HG02943 (cell line): ENCODE measurements around the gene CIDEA.
"Not testable (repeated sequence)": the region's sequence is repeated elsewhere in the genome, so short reads cannot be mapped to it uniquely, and the experiment has no call there.

ENCODE experiments used
- ATAC-seq: cut with Tn5 transposase; IDR thresholded peaks from one replicate; pipeline ENCODE4 v1.9.1; 2021; ENCODE audit warnings: mild to moderate bottlenecking, low read depth, moderate library complexity; ENCODE audit not compliant: unreplicated experiment

The CIDEA gene

DNA sequence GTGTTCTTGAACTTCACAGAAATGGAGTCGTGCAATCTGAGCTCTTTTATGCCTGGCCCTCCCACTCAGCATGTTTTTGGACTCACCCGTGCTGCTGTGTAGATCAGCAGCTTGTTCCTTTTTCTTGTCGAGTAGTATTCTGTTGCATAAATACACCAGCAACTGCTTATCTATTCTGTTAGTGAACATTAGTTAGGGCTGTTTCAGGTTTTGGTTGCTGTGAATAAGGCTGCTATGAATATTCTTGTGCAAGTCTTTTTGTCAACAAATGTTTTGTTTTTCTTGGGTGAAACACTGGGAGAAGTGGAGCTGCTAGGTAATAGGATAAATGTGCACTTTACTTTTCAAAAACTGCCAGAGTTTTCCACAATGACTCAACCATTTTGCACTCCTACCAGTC is 15.3 kb upstream of the CIDEA start:
- no peak for ATAC-seq

DNA sequence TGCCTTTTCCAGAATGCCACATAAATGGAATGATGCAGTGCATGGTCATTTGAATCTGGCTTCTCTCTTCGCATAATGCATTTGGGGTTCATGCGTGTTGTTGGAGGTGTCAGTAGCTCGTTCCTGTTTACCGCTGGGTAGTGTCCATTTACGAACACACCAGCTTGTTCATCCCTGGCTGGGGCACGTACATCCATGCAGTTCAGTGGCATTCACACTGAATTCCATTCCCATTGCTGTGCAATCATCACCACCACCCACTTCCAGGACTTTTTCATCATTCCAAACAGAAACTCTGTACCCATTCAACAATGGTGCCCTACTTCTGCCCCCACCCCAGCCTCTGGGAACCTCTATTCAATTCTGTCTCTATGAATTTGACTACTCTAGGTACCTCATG is 14.7 kb upstream of the CIDEA start:
- ATAC-seq = no peak

DNA sequence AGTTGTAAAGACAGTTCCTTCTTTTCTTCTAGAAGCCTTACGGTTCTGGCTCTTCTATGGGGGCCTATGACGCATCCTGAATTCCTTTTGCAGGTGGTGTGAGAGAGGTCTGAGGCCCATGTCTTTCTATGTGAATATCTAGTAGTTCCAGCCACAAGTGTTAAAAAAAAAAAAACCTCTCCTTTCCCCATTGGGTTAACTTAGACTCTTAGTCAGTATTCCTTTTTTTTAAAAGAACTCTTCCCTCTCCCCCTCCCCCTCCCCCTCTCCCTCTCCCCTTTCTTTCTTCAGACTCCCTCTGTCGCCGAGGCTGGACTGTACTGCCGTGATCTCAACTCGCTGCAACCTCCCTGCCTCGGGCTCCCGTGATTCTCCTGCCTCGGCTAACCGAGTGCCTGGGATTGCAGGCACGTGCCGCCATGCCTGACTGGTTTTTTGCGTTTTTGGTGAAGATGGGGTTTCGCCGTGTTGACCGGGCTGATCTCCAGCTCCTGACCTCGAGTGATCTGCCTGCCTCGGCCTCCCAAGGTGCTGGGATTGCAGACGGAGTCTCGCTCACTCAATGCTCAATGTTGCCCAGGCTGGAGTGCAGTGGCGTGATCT is 11.4 kb upstream of the CIDEA start:
- no peak for ATAC-seq

DNA sequence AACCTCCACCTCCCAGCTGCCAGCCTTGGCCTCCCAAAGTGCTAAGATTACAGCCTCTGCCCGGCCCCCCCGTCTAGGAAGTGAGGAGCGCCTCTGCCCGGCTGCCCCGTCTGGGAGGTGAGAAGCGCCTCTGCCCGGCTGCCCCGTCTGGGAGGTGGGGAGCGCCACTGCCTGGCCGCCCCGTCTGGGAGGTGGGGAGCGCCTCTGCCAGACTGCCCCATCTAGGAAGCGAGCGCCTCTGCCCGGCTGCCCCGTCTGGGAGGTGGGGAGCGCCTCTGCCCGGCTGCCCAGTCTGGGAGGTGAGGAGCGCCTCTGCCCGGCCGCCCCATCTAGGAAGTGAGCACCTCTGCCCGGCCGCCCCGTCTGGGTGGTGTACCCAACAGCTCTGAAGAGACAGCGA is 10.9 kb upstream of the CIDEA start:
- ATAC-seq = not testable (repeated sequence)

DNA sequence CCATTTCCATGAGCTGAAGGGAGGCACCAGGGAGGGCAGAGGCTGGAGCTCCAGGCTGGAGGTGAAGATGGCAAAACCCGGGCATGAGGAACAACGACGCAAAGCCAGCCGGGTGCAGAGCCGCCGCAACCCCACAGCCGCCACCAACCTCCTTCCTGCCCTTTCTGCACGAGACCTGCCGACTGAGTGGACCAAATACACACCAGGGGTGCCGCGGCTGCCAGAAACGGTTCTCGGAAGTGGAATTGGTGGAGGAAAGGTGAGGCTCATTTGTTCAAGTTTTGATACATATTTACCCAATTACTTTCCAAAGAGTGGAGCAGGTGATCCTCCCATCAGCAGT is 8.4 kb upstream of the CIDEA start:
- no peak for ATAC-seq

DNA sequence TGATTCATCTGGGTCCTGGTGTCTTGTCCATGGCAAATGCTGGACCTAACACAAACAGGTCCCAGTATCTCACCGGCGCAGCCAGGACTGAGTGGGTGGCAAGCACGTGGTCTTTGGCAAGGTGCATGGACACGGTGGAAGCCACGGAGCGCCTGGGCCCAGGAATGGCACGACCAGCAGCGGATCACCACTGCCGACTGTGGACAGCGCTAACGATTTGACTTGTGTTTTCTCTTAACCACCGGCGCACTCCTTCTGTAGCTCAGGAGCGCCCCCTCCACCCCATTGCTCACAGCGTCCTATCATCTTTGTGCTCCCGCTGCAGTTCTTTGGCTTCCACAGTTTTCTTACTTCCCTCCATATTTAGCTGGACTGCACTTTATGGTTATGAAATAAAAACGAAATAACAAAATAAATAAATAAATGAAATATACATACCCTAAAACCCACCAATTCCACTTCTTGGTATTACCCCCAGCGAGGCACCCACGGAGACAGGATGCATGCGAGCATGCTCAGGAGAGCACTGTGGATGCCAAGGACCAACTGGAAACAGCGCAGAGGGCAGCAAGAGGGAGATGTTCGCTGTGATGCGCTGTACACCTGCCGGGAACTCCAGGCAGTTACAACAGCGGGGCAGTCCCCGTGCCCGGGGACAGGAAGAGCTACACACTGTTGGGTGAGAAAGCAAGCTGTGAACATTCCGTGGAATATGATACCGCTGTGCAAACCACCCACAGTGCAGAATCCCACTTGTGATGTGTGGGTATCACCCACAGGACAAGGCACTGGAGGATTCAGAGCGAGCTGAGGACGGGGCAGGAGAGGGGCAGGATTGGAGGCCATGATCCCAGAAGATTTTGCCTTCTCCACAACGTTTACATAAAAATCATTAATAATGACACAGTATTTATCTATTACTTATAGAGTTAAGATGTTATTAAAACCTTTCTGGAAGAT is 7.0 kb upstream of the CIDEA start:
- no peak for ATAC-seq

DNA sequence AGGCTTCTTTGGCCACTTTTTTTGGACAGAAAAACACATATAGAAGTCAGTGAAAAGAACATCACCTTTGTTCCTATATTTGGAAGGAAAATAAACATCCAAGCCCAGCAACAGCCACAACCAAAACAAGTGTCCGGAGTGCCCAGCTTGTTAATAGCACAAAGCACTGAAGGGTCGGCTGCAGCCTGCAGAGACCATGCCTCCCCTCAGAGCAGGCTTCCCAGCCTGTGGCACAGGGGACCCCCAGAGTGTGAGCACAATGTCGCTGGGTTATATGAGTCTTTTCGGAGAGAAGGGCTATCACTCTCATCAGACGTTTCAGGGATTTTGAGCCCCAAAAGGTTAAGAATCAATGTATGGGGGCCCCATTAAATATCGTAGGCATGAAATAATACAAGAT is 6.2 kb upstream of the CIDEA start:
- no peak for ATAC-seq

DNA sequence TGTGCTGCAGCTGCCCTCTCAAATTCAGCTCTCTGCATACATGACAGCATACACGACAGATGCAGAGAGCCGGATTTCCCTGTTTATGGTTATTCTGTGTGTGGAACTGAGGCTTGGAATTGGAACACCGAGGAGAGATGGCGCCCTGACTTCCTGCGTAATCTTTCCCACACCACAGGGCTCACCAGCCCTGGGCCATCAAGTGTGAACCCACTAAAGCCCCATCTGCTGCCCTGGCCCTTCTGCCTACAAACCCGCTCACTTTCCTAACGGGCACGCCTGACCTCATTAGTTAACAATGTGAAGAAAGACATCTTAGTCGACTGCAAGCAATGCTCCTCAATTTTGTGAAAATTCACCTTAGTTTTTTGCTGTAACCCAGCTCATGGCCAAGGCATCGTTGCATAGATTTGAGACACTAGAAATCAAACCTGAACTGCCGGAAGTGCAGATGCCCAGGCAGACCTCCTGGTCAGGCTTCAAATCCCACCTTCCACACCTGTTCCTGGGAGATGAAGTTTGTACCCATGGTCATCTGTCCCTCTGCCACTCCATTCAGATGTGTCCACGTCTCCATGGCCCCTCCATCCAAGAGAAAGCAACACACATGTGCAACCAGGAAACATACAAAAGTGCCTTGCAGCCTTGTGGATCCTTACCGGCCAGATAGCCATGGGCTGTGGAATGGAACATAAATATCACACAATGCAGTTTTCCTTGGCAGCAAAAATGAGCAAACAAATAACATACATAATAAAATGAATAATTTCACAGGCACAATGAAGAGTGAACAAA is 5.0 kb upstream of the CIDEA start:
- no peak for ATAC-seq

DNA sequence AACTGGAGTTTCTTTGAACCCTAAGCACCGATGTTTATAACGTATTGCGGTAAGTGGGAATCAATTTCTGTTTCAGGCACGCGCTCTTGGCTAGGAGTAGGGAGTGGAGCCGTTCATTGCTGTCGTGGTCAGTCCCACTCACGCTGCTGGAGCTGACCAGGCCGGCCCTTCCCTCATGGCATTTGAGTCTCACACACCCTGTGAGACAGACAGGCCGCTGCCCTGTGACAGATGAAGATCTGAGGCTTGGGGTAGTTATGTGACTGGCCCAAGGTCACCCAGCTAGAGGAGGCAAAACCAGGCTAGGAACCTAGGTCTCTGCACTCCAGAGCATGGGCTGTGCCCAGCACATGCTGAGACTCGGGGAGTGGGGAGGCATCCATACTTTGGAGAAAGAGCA is 2.9 kb upstream of the CIDEA start:
- ATAC-seq = no peak

DNA sequence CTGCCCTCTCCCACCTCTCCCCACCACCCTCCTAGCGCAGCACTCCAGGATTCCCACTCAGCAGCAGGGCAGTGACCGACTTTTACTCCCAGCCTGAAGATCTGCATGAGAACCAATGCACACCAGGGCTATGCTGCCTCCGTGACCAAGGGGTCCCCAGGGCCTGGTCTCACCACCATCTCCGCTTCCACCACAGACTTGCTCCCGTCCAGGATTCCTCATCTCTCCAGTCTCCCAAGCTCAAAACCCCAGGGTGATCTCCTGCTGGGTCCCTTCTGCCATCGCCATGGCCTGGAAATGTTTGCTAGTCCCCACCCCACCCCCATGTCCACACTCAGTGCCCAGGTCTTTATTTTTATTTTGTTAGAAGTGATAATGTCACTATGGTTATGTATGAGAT is 2.1 kb upstream of the CIDEA start:
- ATAC-seq = no peak

DNA sequence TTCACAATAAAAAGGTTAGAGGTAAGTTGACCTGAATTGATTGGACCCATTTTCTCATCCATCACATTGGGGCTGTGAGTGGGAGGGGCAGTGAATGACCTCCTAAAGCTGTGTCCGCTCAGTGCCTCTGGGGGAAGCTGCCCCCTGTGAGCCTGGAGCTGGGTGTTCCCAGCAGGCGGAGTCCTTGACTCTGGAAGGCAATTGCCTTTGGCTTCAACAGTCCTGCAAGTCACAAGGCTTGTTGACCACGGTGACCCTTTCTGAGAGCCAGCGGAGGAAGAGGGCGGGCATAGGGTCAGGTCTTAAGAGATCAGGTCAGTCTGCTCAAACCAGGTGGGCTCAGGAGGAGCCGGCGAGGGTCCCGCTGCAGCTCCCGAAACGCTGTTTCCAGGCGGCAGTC is 1.1 kb upstream of the CIDEA start:
- ATAC-seq = no peak

DNA sequence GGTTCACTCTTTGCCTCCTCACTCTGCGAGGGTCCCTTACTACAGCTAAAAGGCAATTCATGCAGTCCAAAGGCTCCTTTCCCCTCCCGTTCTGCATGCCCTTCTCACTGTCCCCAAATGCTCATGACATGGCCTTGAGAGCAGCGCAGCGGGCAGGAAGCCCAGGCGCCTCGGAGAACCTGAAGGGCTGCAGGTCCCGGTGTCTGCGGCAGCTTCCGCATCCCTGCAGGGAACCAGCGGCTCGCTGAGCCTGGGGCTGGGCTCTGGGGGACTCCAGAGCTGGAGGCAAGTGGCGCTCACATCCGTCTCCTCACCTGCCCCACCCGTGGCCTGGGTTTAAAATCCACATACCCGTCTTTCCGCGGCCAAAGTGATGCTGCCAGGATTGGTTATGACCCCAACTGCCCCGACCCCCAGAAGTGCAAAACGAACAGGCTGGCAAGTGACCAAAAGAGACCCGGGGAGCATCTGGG is 462 bp upstream of the CIDEA start:
- no peak for ATAC-seq

DNA sequence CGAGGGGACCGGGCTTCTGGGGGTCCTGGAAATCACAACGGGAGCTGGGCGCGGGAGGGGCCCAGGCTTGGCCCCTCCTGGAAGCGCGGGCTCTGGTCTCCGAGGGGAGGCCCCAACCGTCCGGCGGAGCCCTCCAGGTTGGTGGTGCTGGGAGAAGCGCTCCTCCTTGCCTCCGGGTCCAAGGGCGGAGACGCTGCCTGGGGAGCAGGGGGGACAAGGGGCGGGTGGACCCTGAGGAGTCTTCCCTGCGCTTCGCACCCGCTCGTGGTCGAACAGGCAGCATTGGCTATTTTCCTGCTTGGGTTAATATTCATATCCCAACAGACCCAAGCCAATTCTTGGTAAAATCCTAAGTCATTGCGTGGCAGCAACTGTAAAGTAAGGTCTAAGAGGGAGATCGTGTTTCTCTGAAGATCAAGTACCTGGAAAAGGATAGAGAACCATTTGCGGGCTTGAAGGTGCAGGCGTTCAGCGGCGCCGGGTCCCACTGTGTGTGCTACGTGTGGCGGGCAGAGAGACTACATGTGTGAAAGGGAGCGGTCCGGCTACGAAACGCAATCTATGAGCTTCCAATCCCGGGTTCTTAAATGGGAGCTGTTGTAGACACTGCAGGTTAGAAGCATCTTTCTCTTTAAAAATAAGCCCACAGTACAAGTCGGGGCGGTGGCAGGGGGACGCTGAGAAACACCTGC is 805 bp downstream of the CIDEA start:
- no peak for ATAC-seq

DNA sequence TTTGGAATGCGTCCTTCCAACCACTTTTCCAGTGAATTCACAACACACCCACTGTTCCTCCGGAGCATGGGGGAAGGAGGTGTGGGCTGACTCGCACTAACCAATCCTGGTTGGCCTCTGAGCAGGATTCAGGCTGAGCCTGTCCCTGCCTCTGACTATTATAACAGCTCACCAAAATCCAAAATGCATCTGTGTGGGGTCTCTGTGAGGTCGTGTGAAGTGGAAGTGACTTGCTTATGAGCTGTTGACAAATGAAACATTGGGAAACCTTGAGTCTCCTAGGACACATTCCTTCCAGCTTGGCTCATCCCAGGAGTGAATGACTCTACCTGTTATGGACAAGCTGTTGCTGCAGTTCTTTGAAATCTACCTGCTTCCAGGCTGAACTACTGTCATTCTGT is 1.5 kb downstream of the CIDEA start:
- no peak for ATAC-seq

DNA sequence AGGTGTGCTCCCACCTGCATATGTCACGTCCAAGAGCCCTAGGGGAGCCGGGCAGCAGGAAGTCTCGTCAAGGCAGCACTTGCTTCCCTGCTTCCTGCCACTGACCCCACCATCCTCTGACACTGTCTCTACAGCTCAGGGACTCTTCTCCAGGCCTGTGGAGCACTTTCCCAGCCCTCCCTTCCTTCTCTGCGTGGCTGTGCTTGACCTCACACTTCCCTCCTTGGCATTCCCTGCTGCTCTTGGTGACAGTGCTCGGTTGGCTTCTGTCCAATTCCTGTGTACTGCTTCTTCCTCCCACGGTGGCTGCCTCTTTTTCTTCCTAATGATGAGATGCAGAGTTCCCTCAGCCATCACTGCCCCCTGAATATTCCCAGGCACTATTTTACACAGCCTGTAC is 2.8 kb downstream of the CIDEA start:
- ATAC-seq = no peak

DNA sequence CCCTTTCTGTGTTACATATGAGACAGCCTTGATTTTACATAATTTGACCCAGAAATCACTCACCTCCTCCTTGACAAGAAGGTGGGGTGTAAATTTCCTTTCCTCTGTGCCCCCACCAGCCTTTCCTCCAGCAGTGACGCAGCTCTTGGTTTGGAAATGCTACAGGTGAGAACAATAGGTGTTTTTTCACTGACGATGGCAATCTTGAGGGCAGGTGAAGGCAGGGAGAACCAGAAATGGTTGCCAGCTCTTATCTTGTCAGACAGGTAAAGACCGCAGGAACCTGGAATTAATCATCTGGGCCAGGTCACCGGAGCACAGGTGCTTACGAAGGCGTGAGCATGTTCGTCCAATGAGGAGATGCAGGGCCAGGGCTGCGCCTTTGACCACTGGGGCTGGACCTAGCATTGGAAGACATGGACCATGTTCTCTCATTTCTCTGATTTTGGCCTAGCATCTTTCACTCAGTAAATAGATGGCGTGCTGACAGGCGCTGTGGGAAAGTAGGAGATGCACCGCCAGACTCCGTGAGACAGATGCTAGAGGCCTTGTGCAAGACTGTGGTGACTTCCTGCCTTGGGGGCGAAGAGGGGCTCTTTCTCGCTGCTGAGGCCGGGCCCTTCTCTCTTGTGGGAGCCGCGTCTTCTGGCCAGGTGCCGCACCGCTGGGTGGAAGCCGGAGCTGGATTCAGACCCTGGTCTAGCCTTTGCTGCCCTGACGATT is 4.0 kb downstream of the CIDEA start:
- no peak for ATAC-seq

DNA sequence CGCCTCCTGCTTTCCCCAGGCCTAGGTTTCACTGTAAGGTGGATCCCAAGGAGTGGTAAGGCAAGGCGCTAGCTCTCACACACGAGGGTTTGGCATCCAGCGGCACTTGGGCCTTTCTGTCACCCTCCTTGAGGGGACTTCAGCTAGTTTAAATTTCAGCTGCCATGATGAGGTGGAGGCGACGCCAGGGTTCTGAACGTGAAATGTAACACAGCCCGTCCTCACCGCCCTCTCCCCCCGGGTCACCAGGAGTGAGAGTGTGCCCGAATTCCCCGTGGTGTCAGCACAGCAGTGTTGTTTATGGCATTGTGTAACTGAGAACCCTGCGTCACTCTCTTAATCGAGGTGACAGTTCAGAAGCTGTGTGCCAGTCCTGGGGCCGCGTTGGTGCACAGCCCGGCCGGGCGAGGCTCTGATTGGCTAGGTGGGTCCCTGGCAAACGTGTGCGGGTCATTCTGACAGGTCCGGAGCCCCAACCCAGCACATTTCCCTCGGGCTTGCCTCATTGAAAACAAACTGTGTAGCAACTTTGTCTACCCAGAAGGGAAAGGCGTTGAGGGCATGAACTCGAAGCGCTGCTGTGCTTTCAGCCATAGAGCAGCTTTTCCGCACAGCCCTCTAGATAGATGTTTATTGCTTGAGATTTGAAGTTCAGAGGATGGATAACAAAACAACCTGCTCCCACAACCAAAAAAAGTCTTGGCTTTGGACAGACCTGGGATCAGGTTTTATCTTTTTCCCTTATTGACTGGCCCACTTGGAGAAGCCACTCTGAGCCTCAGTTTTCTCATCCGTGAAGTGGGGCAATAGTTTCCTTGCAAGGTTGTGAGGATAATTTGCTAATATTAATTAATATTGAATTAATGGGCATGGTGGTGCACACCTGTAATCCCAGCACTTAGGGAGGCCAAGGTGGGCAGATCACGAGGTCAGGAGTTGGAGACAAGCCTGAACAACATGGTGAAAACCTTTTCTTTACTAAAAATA is 4.9 kb downstream of the CIDEA start:
- no peak for ATAC-seq

DNA sequence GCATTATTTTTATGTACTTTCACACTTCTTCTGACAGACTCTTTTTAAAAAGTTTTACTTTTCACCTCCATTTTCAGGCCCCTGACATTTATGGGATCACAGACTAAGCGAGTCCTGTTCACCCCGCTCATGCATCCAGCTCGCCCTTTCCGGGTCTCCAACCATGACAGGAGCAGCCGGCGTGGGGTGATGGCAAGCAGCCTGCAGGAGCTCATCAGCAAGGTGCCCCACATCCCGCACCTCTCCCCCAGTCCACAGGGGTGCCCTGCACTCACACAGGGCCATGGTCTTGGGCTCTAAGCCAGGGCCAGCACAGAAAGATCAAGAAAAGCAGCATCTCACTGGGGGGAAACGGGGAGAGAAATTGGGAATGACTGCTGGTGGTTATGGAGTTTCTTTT is 8.6 kb downstream of the CIDEA start:
- no peak for ATAC-seq

DNA sequence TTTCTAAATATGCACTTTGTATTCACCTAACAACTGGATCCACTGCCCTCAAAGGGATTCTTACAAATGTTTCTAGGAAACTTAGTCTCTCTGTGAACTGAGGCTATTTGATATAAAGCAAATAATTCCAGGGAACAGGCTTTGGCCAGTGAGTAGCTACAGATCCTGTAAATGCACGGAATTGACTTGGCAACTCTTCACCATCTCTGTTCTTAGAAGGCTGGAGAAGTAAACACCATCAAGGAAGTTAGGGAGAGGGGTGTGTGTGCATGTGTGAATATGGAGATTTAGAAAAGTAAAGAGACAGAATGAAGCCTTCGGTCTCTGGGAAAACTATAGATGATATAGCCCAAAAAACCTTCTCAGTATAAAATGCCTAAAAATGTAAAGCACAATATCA is 10.7 kb downstream of the CIDEA start:
- no peak for ATAC-seq
